Activated naive CD8-positive, alpha-beta T cell (primary cell): ENCODE data around the gene GRIK4.

Experiments used
- H3K27ac Mint-ChIP-seq: one replicate; pipeline ENCODE4 v1.8.0; 2021; ENCODE audit warnings: mixed read lengths
- H3K27me3 Mint-ChIP-seq: one replicate; pipeline ENCODE4 v1.8.0; 2021; ENCODE audit warnings: mixed read lengths
- H3K36me3 Mint-ChIP-seq: one replicate; pipeline ENCODE4 v1.8.0; 2021; ENCODE audit warnings: mixed read lengths
- H3K4me1 Mint-ChIP-seq: one replicate; pipeline ENCODE4 v1.8.0; 2021; ENCODE audit warnings: low read depth, mixed read lengths
- H3K4me3 Mint-ChIP-seq: one replicate; pipeline ENCODE4 v1.8.0; 2021; ENCODE audit warnings: mild to moderate bottlenecking, mixed read lengths
- H3K9me3 Mint-ChIP-seq: one replicate; pipeline ENCODE4 v1.8.0; 2021; ENCODE audit warnings: low read depth, mixed read lengths

GRIK4 gene

GRCh38 chr11:121037016-121037415, 525.5 kb downstream of the GRIK4 start:
- Mint-ChIP-seq H3K9me3 (no peaks in the 10 kb centered on the region), H3K27ac (no peak overlapping the region), H3K27me3 (no peaks in the 10 kb centered on the region), H3K4me1 (peaks cover 26% of the 10 kb centered on the region), H3K36me3 (peaks cover 13% of the 10 kb centered on the region), H3K4me3 (no peak overlapping the region)
